Measurements from ENCODE around the gene DDX51.

The DDX51 gene

DNA sequence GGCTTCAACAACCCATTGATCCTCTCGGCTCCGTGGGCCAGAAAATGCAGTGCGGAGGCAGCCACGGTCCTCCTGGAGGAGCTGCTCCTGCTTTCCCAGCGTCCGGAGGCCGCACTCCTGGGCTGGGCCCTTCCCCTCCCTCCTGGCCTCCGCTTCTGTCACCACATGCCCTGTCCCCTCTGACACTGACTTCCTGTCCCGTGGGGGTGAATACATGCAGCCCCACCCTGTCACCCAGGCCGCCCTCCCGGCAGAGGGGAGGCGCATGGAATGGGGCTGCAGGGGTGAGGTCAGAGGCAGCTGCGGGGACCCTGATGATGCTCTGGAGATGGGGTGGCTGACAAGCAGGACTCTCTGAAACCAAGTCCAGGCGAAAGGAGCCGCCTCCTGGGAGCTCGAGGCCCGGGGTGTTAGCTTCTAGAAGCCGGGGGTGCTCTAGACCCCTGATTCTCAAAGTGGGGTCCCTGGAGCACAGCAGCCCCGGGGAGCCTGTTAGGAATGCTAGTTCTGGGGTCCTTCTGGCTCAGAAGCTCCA, 32.3 kb upstream of the DDX51 start:
- no peak overlapping the region for H3K4me3 ChIP-seq (replicated peaks; ENCODE audit: insufficient read depth, low read length)
- no peak overlapping the region for H3K27ac ChIP-seq (replicated peaks)
- no peak for DNase-seq (ENCODE audit: low read depth in 1 of 2, low spot score in 1 of 2)
- H3K27me3 ChIP-seq (ENCODE audit: insufficient read depth, poor library complexity, severe bottlenecking): no peaks in the 10 kb centered on the region
- TF ChIP-seq, protein P1, sequence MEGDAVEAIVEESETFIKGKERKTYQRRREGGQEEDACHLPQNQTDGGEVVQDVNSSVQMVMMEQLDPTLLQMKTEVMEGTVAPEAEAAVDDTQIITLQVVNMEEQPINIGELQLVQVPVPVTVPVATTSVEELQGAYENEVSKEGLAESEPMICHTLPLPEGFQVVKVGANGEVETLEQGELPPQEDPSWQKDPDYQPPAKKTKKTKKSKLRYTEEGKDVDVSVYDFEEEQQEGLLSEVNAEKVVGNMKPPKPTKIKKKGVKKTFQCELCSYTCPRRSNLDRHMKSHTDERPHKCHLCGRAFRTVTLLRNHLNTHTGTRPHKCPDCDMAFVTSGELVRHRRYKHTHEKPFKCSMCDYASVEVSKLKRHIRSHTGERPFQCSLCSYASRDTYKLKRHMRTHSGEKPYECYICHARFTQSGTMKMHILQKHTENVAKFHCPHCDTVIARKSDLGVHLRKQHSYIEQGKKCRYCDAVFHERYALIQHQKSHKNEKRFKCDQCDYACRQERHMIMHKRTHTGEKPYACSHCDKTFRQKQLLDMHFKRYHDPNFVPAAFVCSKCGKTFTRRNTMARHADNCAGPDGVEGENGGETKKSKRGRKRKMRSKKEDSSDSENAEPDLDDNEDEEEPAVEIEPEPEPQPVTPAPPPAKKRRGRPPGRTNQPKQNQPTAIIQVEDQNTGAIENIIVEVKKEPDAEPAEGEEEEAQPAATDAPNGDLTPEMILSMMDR (IDR thresholded peaks at IDR 0.05; ENCODE audit: insufficient read depth, low read length): no peak
- no peak for TF ChIP-seq SPI1 (IDR thresholded peaks at IDR 0.05; ENCODE audit: borderline replicate concordance, low read depth)
- no peak for TF ChIP-seq GABPA (IDR thresholded peaks at IDR 0.05; ENCODE audit: low read depth)
- no peak for TF ChIP-seq REST (IDR thresholded peaks at IDR 0.05; ENCODE audit: insufficient replicate concordance, low read depth)
- no peak for TF ChIP-seq POLR2AphosphoS5 (IDR thresholded peaks at IDR 0.05; ENCODE audit: low read depth)

DNA sequence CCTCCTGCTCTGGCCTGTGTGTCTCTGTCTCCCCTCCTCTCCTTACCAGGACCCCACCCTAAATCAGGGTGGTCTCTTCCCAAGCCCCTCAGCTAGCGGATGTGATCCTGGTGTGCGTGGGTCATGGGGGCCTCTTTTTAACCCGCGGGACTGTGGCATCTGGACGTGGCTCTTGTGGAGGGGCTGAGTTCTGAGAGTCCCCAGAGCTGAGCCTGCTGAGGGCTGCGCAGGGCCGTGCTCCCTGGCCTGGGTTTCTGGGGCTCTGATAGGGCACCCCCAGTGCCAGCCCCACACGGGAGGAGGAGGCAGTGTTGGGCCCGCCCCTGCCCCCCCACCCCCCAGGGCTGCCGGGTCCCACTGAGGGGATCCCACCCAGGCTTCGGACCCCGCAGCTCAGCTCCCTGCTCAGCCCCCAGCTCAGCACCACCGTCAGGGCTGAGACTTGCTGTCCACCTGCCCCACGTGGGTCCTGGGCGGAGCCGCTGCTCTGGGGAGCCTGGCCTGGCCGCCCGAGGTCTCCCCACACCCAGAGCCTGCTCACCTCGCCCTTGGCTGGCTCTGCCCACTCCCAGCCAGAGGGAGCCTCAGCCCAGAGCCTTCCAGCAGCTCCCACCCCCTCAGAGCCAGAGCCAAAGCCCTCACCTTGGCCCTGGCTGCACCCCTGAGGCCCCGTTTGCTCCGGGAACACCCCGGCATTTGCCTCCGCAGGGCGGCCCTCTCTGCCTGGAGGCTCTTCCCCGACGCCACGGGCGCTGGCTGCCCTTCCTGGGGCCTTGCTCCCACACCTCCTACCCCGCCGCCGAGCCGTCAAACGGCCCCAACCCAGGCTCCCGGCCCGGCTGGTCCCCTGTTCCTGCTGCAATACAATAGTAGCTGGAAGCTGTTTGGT, 31.6 kb upstream of the DDX51 start:
- TF ChIP-seq REST (IDR thresholded peaks at IDR 0.05; ENCODE audit: insufficient replicate concordance, low read depth) (no peak), POLR2AphosphoS5 (IDR thresholded peaks at IDR 0.05; ENCODE audit: low read depth) (no peak), SPI1 (IDR thresholded peaks at IDR 0.05; ENCODE audit: borderline replicate concordance, low read depth) (no peak), GABPA (IDR thresholded peaks at IDR 0.05; ENCODE audit: low read depth) (no peak)
- TF ChIP-seq, protein P1 (IDR thresholded peaks at IDR 0.05; ENCODE audit: insufficient read depth, low read length): no peak
- no peak for DNase-seq (ENCODE audit: low read depth in 1 of 2, low spot score in 1 of 2)
- no peaks in the 10 kb centered on the region for H3K27me3 ChIP-seq (ENCODE audit: insufficient read depth, poor library complexity, severe bottlenecking)
- no peak overlapping the region for H3K27ac ChIP-seq (replicated peaks)
- no peak overlapping the region for H3K4me3 ChIP-seq (replicated peaks; ENCODE audit: insufficient read depth, low read length)

- DNase-seq (ENCODE audit: low read depth in 1 of 2, low spot score in 1 of 2): no peak
- H3K27me3 ChIP-seq (ENCODE audit: insufficient read depth, poor library complexity, severe bottlenecking): peaks cover 3% of the 10 kb centered on the region
- TF ChIP-seq, protein P1 (IDR thresholded peaks at IDR 0.05; ENCODE audit: insufficient read depth, low read length): no peak
- no peak for TF ChIP-seq SPI1 (IDR thresholded peaks at IDR 0.05; ENCODE audit: borderline replicate concordance, low read depth)
- no peak for TF ChIP-seq POLR2AphosphoS5 (IDR thresholded peaks at IDR 0.05; ENCODE audit: low read depth)
- no peak for TF ChIP-seq REST (IDR thresholded peaks at IDR 0.05; ENCODE audit: insufficient replicate concordance, low read depth)
- TF ChIP-seq GABPA (IDR thresholded peaks at IDR 0.05; ENCODE audit: low read depth): no peak
- H3K4me3 ChIP-seq (replicated peaks; ENCODE audit: insufficient read depth, low read length): no peak overlapping the region
- H3K27ac ChIP-seq (replicated peaks): no peak overlapping the region
These were observed 30.8 kb upstream of the DDX51 start for GRCh38 chr12:132174839-132175490.
